Astrocyte of the cerebellum (primary cell): ENCODE data around the gene TBC1D22A.

ENCODE experiments used
- DNase-seq: peaks from one replicate; pipeline ENCODE4 v3.0.0-alpha.2; 2011; ENCODE audit warnings: low read depth
- H3K4me3 ChIP-seq: 2 replicates; pipeline ENCODE4 v1.5.1; 2011; ENCODE audit warnings: mild to moderate bottlenecking, low read depth, low read length, moderate library complexity
- CTCF ChIP-seq: IDR thresholded peaks from 2 replicates; pipeline ENCODE4 v1.5.1; 2012; ENCODE audit warnings: low read length, low read depth, moderate library complexity, mild to moderate bottlenecking; ENCODE audit errors: missing control alignments
- in situ Hi-C: cut with HindIII; loops from 2 replicates; pipeline ENCODE4 v1.10.0; 2017; ENCODE audit warnings: low sequenced_read_pairs

The TBC1D22A gene

GRCh38 chr22:47002692-47003091, 240.2 kb downstream of the TBC1D22A start:
- no peak for TF ChIP-seq CTCF
- in situ Hi-C loops, result no loop called here
- H3K4me3 ChIP-seq, result no peak overlapping the region
- DNase-seq, result no peak

- no peak for DNase-seq
- TF ChIP-seq CTCF, result no peak
- no peak overlapping the region for H3K4me3 ChIP-seq
- in situ Hi-C loops, result no loop called here
Measured at GRCh38 chr22:47005506-47006408, 243.3 kb downstream of the TBC1D22A start.

- in situ Hi-C loops, result no loop called here
Measured at GRCh38 chr22:47006433-47006832, 244.0 kb downstream of the TBC1D22A start.

GRCh38 chr22:47006869-47007268, 244.4 kb downstream of the TBC1D22A start:
- in situ Hi-C loops, result no loop called here
- H3K4me3 ChIP-seq, result no peak overlapping the region
- no peak for TF ChIP-seq CTCF
- DNase-seq, result no peak

More at GRCh38 chr22:47006433-47006832, 244.0 kb downstream of the TBC1D22A start:
- TF ChIP-seq CTCF, result no peak
- no peak for DNase-seq
- H3K4me3 ChIP-seq, result no peak overlapping the region

GRCh38 chr22:47007496-47007895, 245.0 kb downstream of the TBC1D22A start:
- in situ Hi-C loops, result no loop called here
- DNase-seq, result no peak
- no peak overlapping the region for H3K4me3 ChIP-seq
- TF ChIP-seq CTCF, result no peak

- H3K4me3 ChIP-seq, result no peak overlapping the region
- in situ Hi-C loops, result no loop called here
- DNase-seq, result no peak
- TF ChIP-seq CTCF, result no peak
Measured at GRCh38 chr22:47008208-47008885, 245.9 kb downstream of the TBC1D22A start.
